HEK293 (cell line): ENCODE results near the gene USP3.

Experiments
- CTCF ChIA-PET: fragments of 350-600 bp; formaldehyde crosslinking; extraction: SDS; loops from one replicate; lab custom pipeline; 2021; ENCODE audit warnings: antibody characterized with exemption; lab: Yijun Ruan, JAX
- POLR2A ChIA-PET: fragments of 300-600 bp; formaldehyde crosslinking; extraction: SDS; loops from one replicate; lab custom pipeline; 2020; ENCODE audit warnings: antibody characterized with exemption, inconsistent platforms; lab: Yijun Ruan, JAX
- H3K27ac ChIP-seq: fragments of 200-500 bp; sonication (Bioruptor generic); 2 replicates; pipeline ENCODE4 v1.5.1; 2014; ENCODE audit warnings: low read depth, low read length, control low read depth, inconsistent platforms; ENCODE audit errors: extremely low read depth
- H3K36me3 ChIP-seq, 2 experiments: fragments of 200-500 bp in 1 of 2; sonication (Bioruptor generic) in 1 of 2; 1 replicate in 1 of 2; 2 replicates in 1 of 2; pipeline ENCODE4 v1.5.1; 2014 to 2017; ENCODE audit warnings: inconsistent platforms in 2 of 2, low read length in 2 of 2; ENCODE audit not compliant: control insufficient read depth in 2 of 2, insufficient read depth in 1 of 2
- H3K4me1 ChIP-seq: fragments of 200-500 bp; sonication (Bioruptor generic); 2 replicates; pipeline ENCODE4 v1.5.1; 2014; ENCODE audit warnings: mild to moderate bottlenecking, low read length, inconsistent platforms; ENCODE audit not compliant: control insufficient read depth, insufficient read depth
- H3K4me3 ChIP-seq: 2 replicates; pipeline ENCODE4 v1.5.1; 2011; ENCODE audit warnings: low read depth, mild to moderate bottlenecking, control low read depth, low read length, moderate library complexity
- H3K9me3 ChIP-seq: fragments of 200-500 bp; sonication (Bioruptor generic); 2 replicates; pipeline ENCODE4 v1.5.1; 2014; ENCODE audit warnings: low read depth, low read length, inconsistent platforms; ENCODE audit not compliant: control insufficient read depth, insufficient read depth
- GLI4 ChIP-seq: fragments of 450-650 bp; formaldehyde crosslinking; IDR thresholded peaks from 2 replicates; pipeline ENCODE4 v1.5.1; 2016; ENCODE audit warnings: missing biosample characterization, missing genetic modification characterization
- GLIS2 ChIP-seq: fragments of 450-650 bp; formaldehyde crosslinking; IDR thresholded peaks from 2 replicates; pipeline ENCODE4 v1.5.1; 2016; ENCODE audit warnings: missing biosample characterization, missing genetic modification characterization
- KLF10 ChIP-seq: fragments of 450-650 bp; IDR thresholded peaks from 2 replicates; pipeline ENCODE4 v1.5.1; 2018; ENCODE audit warnings: missing biosample characterization, mild to moderate bottlenecking, missing genetic modification characterization
- KLF16 ChIP-seq: fragments of 450-650 bp; formaldehyde crosslinking; IDR thresholded peaks from 2 replicates; pipeline ENCODE4 v1.5.1; 2017; ENCODE audit warnings: missing biosample characterization, missing genetic modification characterization
- SP3 ChIP-seq: fragments of 450-650 bp; formaldehyde crosslinking; IDR thresholded peaks from 2 replicates; pipeline ENCODE4 v1.5.1; 2016; ENCODE audit warnings: missing biosample characterization, missing genetic modification characterization
- TSHZ1 ChIP-seq: fragments of 450-650 bp; formaldehyde crosslinking; IDR thresholded peaks from 2 replicates; pipeline ENCODE4 v1.5.1; 2016; ENCODE audit warnings: missing biosample characterization, missing genetic modification characterization, borderline replicate concordance
- ZEB2 ChIP-seq: fragments of 450-650 bp; formaldehyde crosslinking; IDR thresholded peaks from 2 replicates; pipeline ENCODE4 v1.5.1; 2016; ENCODE audit warnings: missing biosample characterization, missing genetic modification characterization
- ZFP69B ChIP-seq: fragments of 450-650 bp; formaldehyde crosslinking; IDR thresholded peaks from 2 replicates; pipeline ENCODE4 v1.5.1; 2016; ENCODE audit warnings: missing biosample characterization, missing genetic modification characterization
- ZNF157 ChIP-seq: fragments of 450-650 bp; formaldehyde crosslinking; IDR thresholded peaks from 2 replicates; pipeline ENCODE4 v1.5.1; 2016; ENCODE audit warnings: missing biosample characterization, missing genetic modification characterization
- ZNF202 ChIP-seq: fragments of 450-650 bp; formaldehyde crosslinking; IDR thresholded peaks from 2 replicates; pipeline ENCODE4 v1.5.1; 2016; ENCODE audit warnings: missing biosample characterization, missing genetic modification characterization, borderline replicate concordance
- ZNF23 ChIP-seq: fragments of 450-650 bp; formaldehyde crosslinking; IDR thresholded peaks from 2 replicates; pipeline ENCODE4 v1.5.1; 2016; ENCODE audit warnings: missing biosample characterization, missing genetic modification characterization, borderline replicate concordance
- ZNF280D ChIP-seq: fragments of 450-650 bp; formaldehyde crosslinking; IDR thresholded peaks from 2 replicates; pipeline ENCODE4 v1.5.1; 2016; ENCODE audit warnings: missing biosample characterization, missing genetic modification characterization
- ZNF311 ChIP-seq: fragments of 450-650 bp; formaldehyde crosslinking; IDR thresholded peaks from 2 replicates; pipeline ENCODE4 v1.5.1; 2017; ENCODE audit warnings: missing biosample characterization, missing genetic modification characterization, borderline replicate concordance
- ZNF335 ChIP-seq: fragments of 450-650 bp; formaldehyde crosslinking; conservative IDR thresholded peaks from 2 replicates; pipeline ENCODE4 v1.5.1; 2016; ENCODE audit warnings: missing biosample characterization, missing genetic modification characterization
- ZNF514 ChIP-seq: fragments of 450-650 bp; formaldehyde crosslinking; IDR thresholded peaks from 2 replicates; pipeline ENCODE4 v1.5.1; 2016; ENCODE audit warnings: missing biosample characterization, missing genetic modification characterization
- ZNF549 ChIP-seq: fragments of 450-650 bp; IDR thresholded peaks from 2 replicates; pipeline ENCODE4 v1.5.1; 2018; ENCODE audit warnings: missing biosample characterization, missing genetic modification characterization, mild to moderate bottlenecking, inconsistent platforms, moderate library complexity
- ZNF560 ChIP-seq: fragments of 450-650 bp; formaldehyde crosslinking; IDR thresholded peaks from 2 replicates; pipeline ENCODE4 v1.5.1; 2017; ENCODE audit warnings: missing biosample characterization, missing genetic modification characterization, borderline replicate concordance
- ZNF777 ChIP-seq: fragments of 450-650 bp; formaldehyde crosslinking; IDR thresholded peaks from 2 replicates; pipeline ENCODE4 v1.5.1; 2017; ENCODE audit warnings: missing biosample characterization, missing genetic modification characterization, borderline replicate concordance
- ZNF785 ChIP-seq: fragments of 450-650 bp; formaldehyde crosslinking; IDR thresholded peaks from 2 replicates; pipeline ENCODE4 v1.5.1; 2016; ENCODE audit warnings: missing biosample characterization, missing genetic modification characterization
- TF ChIP-seq, protein P1 (sequence below): fragments of 450-650 bp; formaldehyde crosslinking; IDR thresholded peaks from 2 replicates; pipeline ENCODE4 v1.5.1; 2017; ENCODE audit warnings: missing biosample characterization, missing genetic modification characterization
- TF ChIP-seq, protein P2 (sequence below): sonication (generic); formaldehyde crosslinking; IDR thresholded peaks from 2 replicates; pipeline ENCODE4 v1.8.1; 2022; ENCODE audit warnings: mild to moderate bottlenecking, moderate library complexity, missing genetic modification reagents
- TF ChIP-seq, protein P3 (sequence below): fragments of 450-650 bp; formaldehyde crosslinking; IDR thresholded peaks from 2 replicates; pipeline ENCODE4 v1.5.1; 2017; ENCODE audit warnings: missing biosample characterization, missing genetic modification characterization
- TF ChIP-seq, protein P4 (sequence below): fragments of 450-650 bp; formaldehyde crosslinking; IDR thresholded peaks from 2 replicates; pipeline ENCODE4 v1.5.1; 2017; ENCODE audit warnings: missing biosample characterization, missing genetic modification characterization

Gene USP3

DNA sequence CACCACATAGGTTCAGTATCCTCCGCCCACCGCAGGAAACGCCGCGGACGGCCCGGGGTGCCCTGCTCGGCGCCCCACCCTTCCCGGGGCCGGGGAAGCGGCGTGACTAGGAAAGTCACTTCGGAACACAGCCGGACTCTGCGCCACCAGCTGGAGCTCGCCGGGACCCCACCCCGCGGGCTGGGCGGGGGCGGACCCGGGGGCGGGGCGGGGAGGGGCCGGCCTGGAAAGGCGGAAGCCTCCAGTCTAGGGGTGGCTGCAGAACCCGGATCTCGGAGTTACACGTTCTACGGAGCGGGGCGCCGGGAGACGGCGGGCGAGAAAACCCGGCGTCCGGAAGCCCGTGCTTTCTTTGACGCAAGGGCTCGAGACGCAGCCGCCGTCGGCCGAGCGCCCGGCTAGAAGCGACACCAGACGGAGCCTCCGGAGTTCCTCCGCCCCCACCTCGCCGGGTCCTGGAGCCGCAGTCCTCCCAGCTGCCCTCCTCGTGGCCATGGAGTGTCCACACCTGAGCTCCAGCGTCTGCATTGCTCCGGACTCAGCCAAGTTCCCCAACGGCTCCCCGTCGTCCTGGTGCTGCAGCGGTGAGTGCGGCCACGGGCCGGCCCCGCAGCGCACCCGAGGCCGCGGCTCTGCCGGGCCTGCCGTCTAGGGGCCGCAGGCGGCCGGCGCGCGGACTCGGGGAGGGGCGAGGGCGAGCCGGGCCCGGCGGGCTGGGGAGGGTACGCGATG, at the start of gene USP3:
Gene USP3 (plus strand): TSS at position 347 of the 732 bp plus-strand sequence. CDS start 147 bp downstream, at position 494.
- ChIA-PET CTCF (interaction anchor here (1.0 to 1.6 kb wide), 3 partner anchors 15 to 38 kb away, joined by 3 to 5 read pairs (median 5); no protein-coding TSS in a partner anchor), POLR2A (interaction anchor here (0.5 to 2.2 kb wide), 8 partner anchors 13 to 329 kb away, joined by 3 to 10 read pairs (median 3); partner anchors contain the start of gene HERC1)
- Histone ChIP-seq H3K4me3 (peak within 1 kb of the TSS; percentile 80), H3K36me3 (no peaks in the 10 kb centered on the region), H3K27ac (peak within 1 kb of the TSS; percentile 92), H3K4me1 (peaks cover 28% of the 10 kb centered on the region), H3K9me3 (no peaks in the 10 kb centered on the region)
- TF ChIP-seq ZNF335 (tag by site-specific recombination) (no peak), ZNF560 (no peak), ZFP69B (tag by site-specific recombination) (no peak), ZNF23 (tag by site-specific recombination) (no peak), ZNF514 (tag by site-specific recombination) (no peak), KLF10 (tag by site-specific recombination) (peak; percentile 89), ZNF777 (tag by site-specific recombination) (peak; percentile 74; the same call in 1 of the 2 replicates), ZNF280D (tag by site-specific recombination) (peak; percentile 74; the same call in 1 of the 2 replicates), ZNF785 (tag by site-specific recombination) (no peak), ZNF202 (tag by site-specific recombination) (no peak), TSHZ1 (tag by site-specific recombination) (0 out of 2 replicates have a peak, but pooled peaks have one; percentile 39), ZEB2 (peak; percentile 83), KLF16 (tag by site-specific recombination) (peak; percentile 74; the same call in 1 of the 2 replicates), SP3 (tag by site-specific recombination) (peak; percentile 73), ZNF311 (tag by site-specific recombination) (no peak), ZNF157 (tag by site-specific recombination) (no peak), ZNF549 (tag by site-specific recombination) (no peak), GLI4 (tag by site-specific recombination) (peak; percentile 23; the same call in 1 of the 2 replicates), GLIS2 (tag by site-specific recombination) (no peak)
- TF ChIP-seq, protein P1, sequence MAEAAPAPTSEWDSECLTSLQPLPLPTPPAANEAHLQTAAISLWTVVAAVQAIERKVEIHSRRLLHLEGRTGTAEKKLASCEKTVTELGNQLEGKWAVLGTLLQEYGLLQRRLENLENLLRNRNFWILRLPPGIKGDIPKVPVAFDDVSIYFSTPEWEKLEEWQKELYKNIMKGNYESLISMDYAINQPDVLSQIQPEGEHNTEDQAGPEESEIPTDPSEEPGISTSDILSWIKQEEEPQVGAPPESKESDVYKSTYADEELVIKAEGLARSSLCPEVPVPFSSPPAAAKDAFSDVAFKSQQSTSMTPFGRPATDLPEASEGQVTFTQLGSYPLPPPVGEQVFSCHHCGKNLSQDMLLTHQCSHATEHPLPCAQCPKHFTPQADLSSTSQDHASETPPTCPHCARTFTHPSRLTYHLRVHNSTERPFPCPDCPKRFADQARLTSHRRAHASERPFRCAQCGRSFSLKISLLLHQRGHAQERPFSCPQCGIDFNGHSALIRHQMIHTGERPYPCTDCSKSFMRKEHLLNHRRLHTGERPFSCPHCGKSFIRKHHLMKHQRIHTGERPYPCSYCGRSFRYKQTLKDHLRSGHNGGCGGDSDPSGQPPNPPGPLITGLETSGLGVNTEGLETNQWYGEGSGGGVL (tag by site-specific recombination): 0 out of 2 replicates have a peak, but pooled peaks have one; percentile 45
- TF ChIP-seq, protein P2, sequence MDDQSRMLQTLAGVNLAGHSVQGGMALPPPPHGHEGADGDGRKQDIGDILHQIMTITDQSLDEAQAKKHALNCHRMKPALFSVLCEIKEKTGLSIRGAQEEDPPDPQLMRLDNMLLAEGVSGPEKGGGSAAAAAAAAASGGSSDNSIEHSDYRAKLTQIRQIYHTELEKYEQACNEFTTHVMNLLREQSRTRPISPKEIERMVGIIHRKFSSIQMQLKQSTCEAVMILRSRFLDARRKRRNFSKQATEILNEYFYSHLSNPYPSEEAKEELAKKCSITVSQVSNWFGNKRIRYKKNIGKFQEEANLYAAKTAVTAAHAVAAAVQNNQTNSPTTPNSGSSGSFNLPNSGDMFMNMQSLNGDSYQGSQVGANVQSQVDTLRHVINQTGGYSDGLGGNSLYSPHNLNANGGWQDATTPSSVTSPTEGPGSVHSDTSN: 0 out of 2 replicates have a peak, but pooled peaks have one; percentile 26
- TF ChIP-seq, protein P3, sequence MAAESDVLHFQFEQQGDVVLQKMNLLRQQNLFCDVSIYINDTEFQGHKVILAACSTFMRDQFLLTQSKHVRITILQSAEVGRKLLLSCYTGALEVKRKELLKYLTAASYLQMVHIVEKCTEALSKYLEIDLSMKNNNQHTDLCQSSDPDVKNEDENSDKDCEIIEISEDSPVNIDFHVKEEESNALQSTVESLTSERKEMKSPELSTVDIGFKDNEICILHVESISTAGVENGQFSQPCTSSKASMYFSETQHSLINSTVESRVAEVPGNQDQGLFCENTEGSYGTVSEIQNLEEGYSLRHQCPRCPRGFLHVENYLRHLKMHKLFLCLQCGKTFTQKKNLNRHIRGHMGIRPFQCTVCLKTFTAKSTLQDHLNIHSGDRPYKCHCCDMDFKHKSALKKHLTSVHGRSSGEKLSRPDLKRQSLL (tag by site-specific recombination): peak; percentile 93
- TF ChIP-seq, protein P4, sequence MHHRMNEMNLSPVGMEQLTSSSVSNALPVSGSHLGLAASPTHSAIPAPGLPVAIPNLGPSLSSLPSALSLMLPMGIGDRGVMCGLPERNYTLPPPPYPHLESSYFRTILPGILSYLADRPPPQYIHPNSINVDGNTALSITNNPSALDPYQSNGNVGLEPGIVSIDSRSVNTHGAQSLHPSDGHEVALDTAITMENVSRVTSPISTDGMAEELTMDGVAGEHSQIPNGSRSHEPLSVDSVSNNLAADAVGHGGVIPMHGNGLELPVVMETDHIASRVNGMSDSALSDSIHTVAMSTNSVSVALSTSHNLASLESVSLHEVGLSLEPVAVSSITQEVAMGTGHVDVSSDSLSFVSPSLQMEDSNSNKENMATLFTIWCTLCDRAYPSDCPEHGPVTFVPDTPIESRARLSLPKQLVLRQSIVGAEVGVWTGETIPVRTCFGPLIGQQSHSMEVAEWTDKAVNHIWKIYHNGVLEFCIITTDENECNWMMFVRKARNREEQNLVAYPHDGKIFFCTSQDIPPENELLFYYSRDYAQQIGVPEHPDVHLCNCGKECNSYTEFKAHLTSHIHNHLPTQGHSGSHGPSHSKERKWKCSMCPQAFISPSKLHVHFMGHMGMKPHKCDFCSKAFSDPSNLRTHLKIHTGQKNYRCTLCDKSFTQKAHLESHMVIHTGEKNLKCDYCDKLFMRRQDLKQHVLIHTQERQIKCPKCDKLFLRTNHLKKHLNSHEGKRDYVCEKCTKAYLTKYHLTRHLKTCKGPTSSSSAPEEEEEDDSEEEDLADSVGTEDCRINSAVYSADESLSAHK (tag by site-specific recombination): peak; percentile 40; the same call in 1 of the 2 replicates
